Activated T-helper 1 cell treated with Interleukin-2 at 50 U/mL for 16 hours (primary cell): ENCODE data around the gene ALG2.

ENCODE experiments used
- DNase-seq: peaks from one replicate; pipeline ENCODE4 v3.0.0-alpha.2; 2020; ENCODE audit warnings: low read depth

ALG2 gene

GRCh38 chr9:99171225-99172123 lies 50.3 kb downstream of the ALG2 start:
- DNase-seq, result no peak

- DNase-seq, result no peak
Measured at GRCh38 chr9:99169982-99170761, 51.6 kb downstream of the ALG2 start.

DNA sequence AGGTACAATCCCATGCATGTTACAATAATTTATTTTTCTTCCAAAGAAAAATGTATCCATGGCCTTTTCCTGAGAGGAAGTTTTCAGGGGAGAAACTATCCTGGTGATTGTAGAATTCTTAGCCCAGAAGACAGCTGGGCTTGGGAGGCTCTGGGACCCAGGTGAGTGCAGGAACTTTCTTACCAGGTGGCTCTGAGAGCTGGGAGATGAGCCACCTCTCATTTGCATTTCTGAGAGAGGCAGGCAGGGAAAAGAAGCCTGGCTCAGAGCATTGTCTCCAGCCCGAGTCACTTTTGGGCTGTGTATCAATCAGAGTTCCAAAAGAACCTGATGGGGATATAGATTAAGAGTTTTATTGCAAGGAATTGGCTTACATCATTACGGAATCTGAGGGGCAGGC lies 52.7 kb downstream of the ALG2 start:
- no peak for DNase-seq

- no peak for DNase-seq
Measured at GRCh38 chr9:99167694-99168093, 54.0 kb downstream of the ALG2 start.

- DNase-seq, result no peak
Measured at GRCh38 chr9:99167119-99167518, 54.6 kb downstream of the ALG2 start.
